Upper lobe of left lung (tissue), 6 donors: ENCODE results near the gene CPSF7. TPM values are rescaled to one million over a fixed set of nuclear protein-coding genes. Genes with fewer than 3 reads are reported as not detected.

Source experiments
- ATAC-seq, 2 donors: fragments of 200-7000 bp; cut with Tn5 transposase; one replicate each; pipeline ENCODE4 v1.9.1; 2022; ENCODE audit warnings: mild to moderate bottlenecking in 2 of 2, moderate library complexity in 2 of 2; ENCODE audit not compliant: low FRiP score in 2 of 2
- DNase-seq, 2 donors: peaks; one replicate each; pipeline ENCODE4 v3.0.0-alpha.2; 2019 to 2020
- H3K27ac ChIP-seq, 4 donors: fragments of 200-600 bp; sonication (generic); one replicate each; pipeline ENCODE4 v1.5.1; 2016 to 2019
- H3K27me3 ChIP-seq, 4 donors: fragments of 200-600 bp; sonication (generic); one replicate each; pipeline ENCODE4 v1.5.1; 2017 to 2019
- H3K36me3 ChIP-seq, 4 donors: fragments of 200-600 bp; sonication (generic); one replicate each; pipeline ENCODE4 v1.5.1; 2016 to 2019
- H3K4me1 ChIP-seq, 4 donors: fragments of 200-600 bp; sonication (generic); one replicate each; pipeline ENCODE4 v1.5.1; 2018 to 2019
- H3K4me3 ChIP-seq, 4 donors: fragments of 200-600 bp; sonication (generic); one replicate each; pipeline ENCODE4 v1.5.1; 2017 to 2019; ENCODE audit warnings: mild to moderate bottlenecking in 2 of 4, moderate library complexity in 1 of 4
- H3K9me3 ChIP-seq, 4 donors: fragments of 200-600 bp; sonication (generic); one replicate each; pipeline ENCODE4 v1.5.1; 2018 to 2019
- CTCF ChIP-seq, 6 experiments: fragments of 450-650 bp in 4 of 6; fragments of 200-600 bp in 2 of 6; sonication (generic) in 2 of 6; IDR thresholded peaks; one replicate each; pipeline ENCODE4 v1.5.1; 2016 to 2019; ENCODE audit warnings: antibody characterized with exemption in 6 of 6
- EP300 ChIP-seq, 4 donors: sonication (generic); formaldehyde crosslinking; IDR thresholded peaks; one replicate each; pipeline ENCODE4 v1.5.1; 2017; ENCODE audit warnings: antibody characterized with exemption in 4 of 4, control low read depth in 2 of 4
- POLR2A ChIP-seq, 4 donors: fragments of 450-650 bp; IDR thresholded peaks; one replicate each; pipeline ENCODE4 v1.5.1; 2016 to 2017; ENCODE audit warnings: antibody characterized with exemption in 4 of 4, mild to moderate bottlenecking in 2 of 4
- POLR2AphosphoS5 ChIP-seq, 2 donors: sonication (generic); formaldehyde crosslinking; IDR thresholded peaks; one replicate each; pipeline ENCODE4 v1.5.1; 2017; ENCODE audit warnings: antibody characterized with exemption in 2 of 2
- WGBS, 2 donors: methylation state at CpG; one replicate each; pipeline ENCODE4 v1.1.5; 2017 to 2018; 5-methylcytosine and 5-hydroxymethylcytosine counted together
- total RNA-seq, 6 donors: library from RNA; depleted of rRNA in 4 of 6; stranded (reverse); fragments of >200 nt in 4 of 6; gene quantifications; one replicate each; pipeline versions ENCODE4 v1.1.0 to v1.2.1, GENCODE V29; 2016 to 2021
- donor health status: DM: no; HTN: no; CAD: no; lungs with moderate emphysema.
- donor health status: DM: no; HTN: yes; CAD: no; lungs with severe emphysema.

Gene CPSF7
- total RNA-seq, 6 donors from 2014 or later: 34.5 to 81.7 (median 57.1) TPM

- WGBS, 2 donors: 88 to 93% methylated on average over 6 of the region's 6 CpGs
- no peaks in the 10 kb centered on the region for H3K27me3 ChIP-seq
- no peak for TF ChIP-seq POLR2AphosphoS5 (IDR thresholded peaks at IDR 0.05)
- no peak for TF ChIP-seq POLR2A (IDR thresholded peaks at IDR 0.05)
- no peak for TF ChIP-seq CTCF (IDR thresholded peaks at IDR 0.05)
- no peak overlapping the region for H3K4me3 ChIP-seq
- peaks cover 0 to 10% (median 3%) of the 10 kb centered on the region in 4 donors for H3K36me3 ChIP-seq
- no peak overlapping the region for H3K27ac ChIP-seq
- H3K9me3 ChIP-seq: no peaks in the 10 kb centered on the region
- peaks cover 0 to 5% (median 2%) of the 10 kb centered on the region in 4 donors for H3K4me1 ChIP-seq
- ATAC-seq (no peak), DNase-seq (no peak)
Observed at GRCh38 chr11:61375761-61376108, 54.0 kb downstream of the CPSF7 start.

- TF ChIP-seq POLR2A (IDR thresholded peaks at IDR 0.05): no peak
- no peak for TF ChIP-seq POLR2AphosphoS5 (IDR thresholded peaks at IDR 0.05)
- no peak for TF ChIP-seq CTCF (IDR thresholded peaks at IDR 0.05)
- TF ChIP-seq EP300 (IDR thresholded peaks at IDR 0.05): no peak
- peaks cover 9 to 33% (median 23%) of the 10 kb centered on the region in 4 donors for H3K36me3 ChIP-seq
- H3K9me3 ChIP-seq: no peaks in the 10 kb centered on the region
- H3K27me3 ChIP-seq: no peaks in the 10 kb centered on the region
- no peak overlapping the region for H3K27ac ChIP-seq
- ATAC-seq (no peak), DNase-seq (no peak)
- 86 to 94% methylated on average over 8 of the region's 8 CpGs for WGBS, 2 donors
- no peaks in the 10 kb centered on the region for H3K4me1 ChIP-seq
- H3K4me3 ChIP-seq: no peak overlapping the region
Observed at GRCh38 chr11:61372659-61373420, 56.9 kb downstream of the CPSF7 start.

GRCh38 chr11:61370349-61371005 lies 59.3 kb downstream of the CPSF7 start:
- no peaks in the 10 kb centered on the region for H3K27me3 ChIP-seq
- no peak overlapping the region for H3K4me3 ChIP-seq
- peak overlapping the region in 2 of 4 donors; percentile 26 to 45 for H3K27ac ChIP-seq
- peaks cover 21 to 53% (median 41%) of the 10 kb centered on the region in 4 donors for H3K36me3 ChIP-seq
- no peaks in the 10 kb centered on the region for H3K4me1 ChIP-seq
- TF ChIP-seq POLR2A (IDR thresholded peaks at IDR 0.05) (no peak), CTCF (IDR thresholded peaks at IDR 0.05) (no peak), EP300 (IDR thresholded peaks at IDR 0.05) (no peak), POLR2AphosphoS5 (IDR thresholded peaks at IDR 0.05) (no peak)
- no peaks in the 10 kb centered on the region for H3K9me3 ChIP-seq
- no peak for DNase-seq
- 76 to 92% methylated on average over 8 of the region's 8 CpGs for WGBS, 2 donors
- no peak for ATAC-seq

DNA sequence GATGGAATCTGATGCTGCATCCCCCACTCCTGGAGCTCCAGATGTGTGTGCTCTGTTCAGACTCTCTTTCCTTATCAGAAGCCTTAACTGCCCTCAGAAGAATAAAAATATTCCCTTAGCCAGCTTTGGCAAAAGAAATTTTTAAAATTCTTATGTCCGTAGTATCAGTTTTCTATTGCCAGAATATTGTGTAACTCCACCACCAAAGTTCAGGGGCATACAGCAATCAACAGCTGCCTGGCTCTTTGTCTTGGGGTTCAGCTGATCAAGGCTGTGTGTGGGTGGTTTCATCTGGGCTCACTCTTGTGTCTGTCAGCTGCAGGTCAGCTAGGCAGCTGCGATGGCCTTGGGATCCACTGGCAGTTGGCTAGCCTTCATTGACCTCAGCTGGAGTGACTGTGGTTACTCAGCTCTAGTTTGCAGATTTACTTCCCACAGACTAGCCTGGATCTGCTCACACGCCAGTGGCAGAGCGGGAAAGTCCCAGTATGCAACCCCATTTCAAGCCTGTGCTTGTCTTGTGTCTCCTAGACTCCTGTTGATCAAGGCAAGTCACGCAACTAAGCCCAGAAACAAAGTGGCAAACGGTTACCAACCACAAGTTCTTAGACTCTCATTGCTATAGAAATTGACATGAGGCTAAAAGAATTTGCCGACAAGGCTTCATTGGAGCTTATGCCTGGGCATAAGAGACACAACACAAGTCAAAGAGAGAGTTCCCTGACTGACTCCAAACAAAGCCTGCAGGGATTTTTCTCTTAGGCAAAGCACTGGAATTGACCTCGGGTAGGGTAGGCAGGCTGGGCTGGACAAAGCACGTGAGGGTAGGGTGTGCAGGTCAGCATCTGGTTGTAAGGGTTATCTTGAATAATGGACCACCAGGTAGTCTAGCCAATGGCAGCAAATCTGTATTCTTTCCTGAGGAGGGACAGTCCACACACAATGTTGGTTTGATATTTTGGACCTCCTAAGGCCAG lies 60.1 kb downstream of the CPSF7 start:
- WGBS, 2 donors: 79% methylated on average over 9 of the region's 9 CpGs
- H3K27ac ChIP-seq: peak overlapping the region in 3 of 4 donors; percentile 26 to 45 (median 43)

More for the DNA sequence above, 60.1 kb downstream of the CPSF7 start:
- Histone ChIP-seq H3K27me3 (no peaks in the 10 kb centered on the region), H3K4me3 (no peak overlapping the region), H3K4me1 (no peaks in the 10 kb centered on the region), H3K9me3 (no peaks in the 10 kb centered on the region), H3K36me3 (peaks cover 25 to 59% (median 48%) of the 10 kb centered on the region in 4 donors)
- ATAC-seq: peak; percentile 80 to 89
- DNase-seq: peak in 1 of 2 donors; percentile 37
- peak in 1 of 4 donors; percentile 1 for TF ChIP-seq EP300 (IDR thresholded peaks at IDR 0.05)
- TF ChIP-seq POLR2AphosphoS5 (IDR thresholded peaks at IDR 0.05): peak; percentile 67 to 74
- TF ChIP-seq POLR2A (IDR thresholded peaks at IDR 0.05): peak in 1 of 4 donors; percentile 12
- no peak for TF ChIP-seq CTCF (IDR thresholded peaks at IDR 0.05)
